ENCODE measurements around the gene USP11.

USP11 gene

DNA sequence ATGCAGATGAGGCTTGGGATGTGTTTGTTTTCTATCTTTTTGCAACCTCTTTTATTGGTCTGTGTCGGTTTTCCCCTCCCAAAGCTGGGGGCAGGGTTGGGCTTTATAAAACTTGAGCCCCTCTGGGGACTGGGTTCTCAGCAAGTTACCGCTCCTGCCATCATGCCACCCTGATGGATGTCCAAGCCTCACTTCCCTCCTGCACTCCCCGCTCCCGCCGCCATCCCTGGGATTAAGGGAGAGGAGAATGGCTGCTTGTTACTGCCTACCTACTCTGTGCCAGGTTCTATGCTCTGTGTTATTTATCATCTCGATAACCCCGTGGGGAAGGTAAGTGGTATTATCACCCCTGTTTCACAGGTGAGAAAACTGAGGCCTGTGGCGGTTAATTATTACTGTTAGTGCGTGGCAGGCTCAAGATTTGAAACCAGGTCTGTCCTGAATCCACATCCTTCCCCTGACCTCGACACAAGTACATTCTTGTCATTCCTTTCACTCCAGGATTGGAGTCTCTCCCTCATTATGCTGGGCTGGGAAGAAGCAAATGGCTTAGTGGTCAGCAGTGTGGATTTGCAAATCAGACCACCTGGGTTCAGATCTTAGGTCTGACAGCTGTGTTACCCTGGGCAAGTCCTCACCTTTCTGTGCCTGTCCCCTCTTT lies 34.7 kb upstream of the USP11 start:
- no peaks in the 10 kb centered on the region for H3K9me3 ChIP-seq (ENCODE audit: severe bottlenecking)
- TF ChIP-seq, protein P1, sequence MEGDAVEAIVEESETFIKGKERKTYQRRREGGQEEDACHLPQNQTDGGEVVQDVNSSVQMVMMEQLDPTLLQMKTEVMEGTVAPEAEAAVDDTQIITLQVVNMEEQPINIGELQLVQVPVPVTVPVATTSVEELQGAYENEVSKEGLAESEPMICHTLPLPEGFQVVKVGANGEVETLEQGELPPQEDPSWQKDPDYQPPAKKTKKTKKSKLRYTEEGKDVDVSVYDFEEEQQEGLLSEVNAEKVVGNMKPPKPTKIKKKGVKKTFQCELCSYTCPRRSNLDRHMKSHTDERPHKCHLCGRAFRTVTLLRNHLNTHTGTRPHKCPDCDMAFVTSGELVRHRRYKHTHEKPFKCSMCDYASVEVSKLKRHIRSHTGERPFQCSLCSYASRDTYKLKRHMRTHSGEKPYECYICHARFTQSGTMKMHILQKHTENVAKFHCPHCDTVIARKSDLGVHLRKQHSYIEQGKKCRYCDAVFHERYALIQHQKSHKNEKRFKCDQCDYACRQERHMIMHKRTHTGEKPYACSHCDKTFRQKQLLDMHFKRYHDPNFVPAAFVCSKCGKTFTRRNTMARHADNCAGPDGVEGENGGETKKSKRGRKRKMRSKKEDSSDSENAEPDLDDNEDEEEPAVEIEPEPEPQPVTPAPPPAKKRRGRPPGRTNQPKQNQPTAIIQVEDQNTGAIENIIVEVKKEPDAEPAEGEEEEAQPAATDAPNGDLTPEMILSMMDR (IDR thresholded peaks at IDR 0.05; ENCODE audit: poor library complexity, severe bottlenecking) = no peak
- H3K4me3 ChIP-seq (ENCODE audit: severe bottlenecking) = no peak overlapping the region
- no peak for DNase-seq (ENCODE audit: low spot score)
- no peak for ATAC-seq (ENCODE audit: low read depth)
- no peak overlapping the region for H3K27ac ChIP-seq (ENCODE audit: poor library complexity, severe bottlenecking)
- H3K36me3 ChIP-seq (ENCODE audit: low read depth) = peaks cover 80% of the 10 kb centered on the region
- no peaks in the 10 kb centered on the region for H3K27me3 ChIP-seq (ENCODE audit: insufficient read depth, poor library complexity, severe bottlenecking)
- peaks cover 4% of the 10 kb centered on the region for H3K4me1 ChIP-seq (ENCODE audit: insufficient read depth, poor library complexity, severe bottlenecking)

DNA sequence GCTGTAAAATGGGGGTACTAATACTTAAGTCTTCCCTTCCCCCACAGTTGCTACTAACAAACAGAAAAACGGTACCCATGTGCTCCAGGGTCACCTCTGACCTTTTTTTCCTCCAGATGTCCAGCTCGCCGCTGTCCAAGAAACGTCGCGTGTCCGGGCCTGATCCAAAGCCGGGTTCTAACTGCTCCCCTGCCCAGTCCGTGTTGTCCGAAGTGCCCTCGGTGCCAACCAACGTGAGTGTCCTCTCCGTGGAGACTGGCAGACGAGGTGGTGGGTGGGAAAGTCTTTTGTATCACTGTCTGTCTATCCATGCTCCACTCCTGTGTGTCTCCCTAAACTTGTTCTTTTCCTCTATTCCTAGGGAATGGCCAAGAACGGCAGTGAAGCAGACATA lies 34.1 kb upstream of the USP11 start:
- TF ChIP-seq, protein P1 (IDR thresholded peaks at IDR 0.05; ENCODE audit: poor library complexity, severe bottlenecking) = no peak
- H3K4me1 ChIP-seq (ENCODE audit: insufficient read depth, poor library complexity, severe bottlenecking) = peaks cover 4% of the 10 kb centered on the region
- H3K27me3 ChIP-seq (ENCODE audit: insufficient read depth, poor library complexity, severe bottlenecking) = no peaks in the 10 kb centered on the region
- H3K27ac ChIP-seq (ENCODE audit: poor library complexity, severe bottlenecking) = no peak overlapping the region
- H3K4me3 ChIP-seq (ENCODE audit: severe bottlenecking) = no peak overlapping the region
- peaks cover 82% of the 10 kb centered on the region for H3K36me3 ChIP-seq (ENCODE audit: low read depth)
- H3K9me3 ChIP-seq (ENCODE audit: severe bottlenecking) = no peaks in the 10 kb centered on the region
- DNase-seq (ENCODE audit: low spot score) (no peak), ATAC-seq (ENCODE audit: low read depth) (no peak)

DNA sequence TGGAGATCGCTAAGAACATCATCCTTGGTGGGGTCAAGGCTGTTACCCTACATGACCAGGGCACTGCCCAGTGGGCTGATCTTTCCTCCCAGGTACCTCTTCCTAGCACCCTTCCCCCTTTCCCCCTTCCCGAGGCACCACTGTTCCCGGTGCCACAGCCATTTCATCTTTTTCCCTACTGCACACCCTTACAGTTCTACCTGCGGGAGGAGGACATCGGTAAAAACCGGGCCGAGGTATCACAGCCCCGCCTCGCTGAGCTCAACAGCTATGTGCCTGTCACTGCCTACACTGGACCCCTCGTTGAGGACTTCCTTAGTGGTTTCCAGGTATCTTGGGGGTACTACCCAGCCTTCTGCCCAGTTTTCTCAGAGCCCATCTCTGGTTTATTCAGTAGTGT lies 33.5 kb upstream of the USP11 start:
- H3K36me3 ChIP-seq (ENCODE audit: low read depth) = peaks cover 83% of the 10 kb centered on the region
- no peak overlapping the region for H3K4me3 ChIP-seq (ENCODE audit: severe bottlenecking)
- H3K4me1 ChIP-seq (ENCODE audit: insufficient read depth, poor library complexity, severe bottlenecking) = peaks cover 4% of the 10 kb centered on the region
- H3K27me3 ChIP-seq (ENCODE audit: insufficient read depth, poor library complexity, severe bottlenecking) = no peaks in the 10 kb centered on the region
- H3K27ac ChIP-seq (ENCODE audit: poor library complexity, severe bottlenecking) = no peak overlapping the region
- no peaks in the 10 kb centered on the region for H3K9me3 ChIP-seq (ENCODE audit: severe bottlenecking)
- ATAC-seq (ENCODE audit: low read depth) (no peak), DNase-seq (ENCODE audit: low spot score) (no peak)
- TF ChIP-seq, protein P1 (IDR thresholded peaks at IDR 0.05; ENCODE audit: poor library complexity, severe bottlenecking) = no peak

DNA sequence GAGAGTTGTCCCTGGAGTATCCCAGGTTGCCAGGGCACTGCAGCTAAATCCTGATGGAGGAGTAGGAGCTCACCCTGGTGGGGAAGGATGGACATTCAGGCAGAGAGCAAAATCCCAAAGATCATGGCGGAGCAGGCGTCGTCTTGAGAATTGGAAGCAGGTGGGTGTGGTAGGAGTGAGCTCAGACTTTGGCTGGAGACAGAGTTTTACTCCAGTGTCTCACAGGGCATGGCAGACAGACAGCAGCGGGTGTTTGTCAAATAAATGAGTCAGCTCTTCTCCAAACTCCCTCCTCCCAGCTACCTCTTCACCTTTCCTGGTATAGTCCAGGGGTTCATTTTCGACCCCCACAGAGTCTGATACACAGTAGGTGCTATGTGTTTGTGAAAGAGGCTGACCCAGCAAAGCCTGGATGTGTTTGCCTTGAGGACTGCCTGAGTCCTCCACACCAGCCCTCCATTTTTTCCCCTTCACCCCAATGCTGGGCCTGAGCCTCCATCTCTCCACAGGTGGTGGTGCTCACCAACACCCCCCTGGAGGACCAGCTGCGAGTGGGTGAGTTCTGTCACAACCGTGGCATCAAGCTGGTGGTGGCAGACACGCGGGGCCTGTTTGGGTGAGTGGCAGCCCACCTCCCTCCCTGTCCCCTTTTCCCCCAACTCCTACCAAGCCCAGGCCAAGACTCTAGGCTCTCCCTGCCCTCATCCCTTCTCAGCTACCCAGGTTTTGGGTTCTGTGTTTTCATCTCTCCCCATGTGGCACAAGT lies 32.2 kb upstream of the USP11 start:
- Histone ChIP-seq H3K9me3 (ENCODE audit: severe bottlenecking) (no peaks in the 10 kb centered on the region), H3K27me3 (ENCODE audit: insufficient read depth, poor library complexity, severe bottlenecking) (no peaks in the 10 kb centered on the region), H3K4me3 (ENCODE audit: severe bottlenecking) (no peak overlapping the region), H3K27ac (ENCODE audit: poor library complexity, severe bottlenecking) (no peak overlapping the region), H3K4me1 (ENCODE audit: insufficient read depth, poor library complexity, severe bottlenecking) (peaks cover under 1% of the 10 kb centered on the region), H3K36me3 (ENCODE audit: low read depth) (peaks cover 83% of the 10 kb centered on the region)
- ATAC-seq (ENCODE audit: low read depth) = peak; percentile 50; the same call in 1 of the 3 replicates
- no peak for DNase-seq (ENCODE audit: low spot score)
- TF ChIP-seq, protein P1 (IDR thresholded peaks at IDR 0.05; ENCODE audit: poor library complexity, severe bottlenecking) = no peak
